Measurements from ENCODE around the gene ARL6. TPM values are rescaled to one million over a fixed set of nuclear protein-coding genes. Genes with fewer than 3 reads are reported as not detected.

The ARL6 gene
- total and polyA plus RNA-seq, 2 of the 8 experiments (the other 6 are each of a cell fraction or from before 2014, with no cell fraction given) = 1.8 to 12.0 TPM

GRCh38 chr3:97822359-97822775, 57.8 kb downstream of the ARL6 start (continued):
- no peak for TF ChIP-seq TEAD4 (IDR thresholded peaks at IDR 0.05; ENCODE audit: low read depth, low read length)
- TF ChIP-seq CREB1 (IDR thresholded peaks at IDR 0.05) = no peak
- peak; percentile 82 for TF ChIP-seq KDM4A (IDR thresholded peaks at IDR 0.05; ENCODE audit: low read depth, low read length, severe bottlenecking)
- no peak for TF ChIP-seq EGR1 (IDR thresholded peaks at IDR 0.05; ENCODE audit: borderline replicate concordance, low read depth, low read length)
- no peak for TF ChIP-seq ATF2 (IDR thresholded peaks at IDR 0.05; ENCODE audit: low read length)
- TF ChIP-seq CHD1 (IDR thresholded peaks at IDR 0.05; ENCODE audit: low read depth, low read length) = no peak
- no peak for TF ChIP-seq SIX5 (IDR thresholded peaks at IDR 0.05; ENCODE audit: low read depth, low read length)
- no peak for TF ChIP-seq E2F6 (IDR thresholded peaks at IDR 0.05)
- no peak for TF ChIP-seq SP2 (IDR thresholded peaks at IDR 0.05; ENCODE audit: low read length)
- 0 out of 2 replicates have a peak, but pooled peaks have one; percentile 27 for TF ChIP-seq TBP (IDR thresholded peaks at IDR 0.05; ENCODE audit: low read depth, low read length)
- TF ChIP-seq SUZ12 (IDR thresholded peaks at IDR 0.05; ENCODE audit: low read length) = peak; percentile 53
- TF ChIP-seq ASH2L (IDR thresholded peaks at IDR 0.05; ENCODE audit: low read length) = peak; percentile 25

Measured in H1 (cell line).